Measurements from ENCODE around the gene CHEK2.
"Not testable (repeated sequence)": the region's sequence is repeated elsewhere in the genome, so short reads cannot be mapped to it uniquely, and the experiment has no call there.

The CHEK2 gene

DNA sequence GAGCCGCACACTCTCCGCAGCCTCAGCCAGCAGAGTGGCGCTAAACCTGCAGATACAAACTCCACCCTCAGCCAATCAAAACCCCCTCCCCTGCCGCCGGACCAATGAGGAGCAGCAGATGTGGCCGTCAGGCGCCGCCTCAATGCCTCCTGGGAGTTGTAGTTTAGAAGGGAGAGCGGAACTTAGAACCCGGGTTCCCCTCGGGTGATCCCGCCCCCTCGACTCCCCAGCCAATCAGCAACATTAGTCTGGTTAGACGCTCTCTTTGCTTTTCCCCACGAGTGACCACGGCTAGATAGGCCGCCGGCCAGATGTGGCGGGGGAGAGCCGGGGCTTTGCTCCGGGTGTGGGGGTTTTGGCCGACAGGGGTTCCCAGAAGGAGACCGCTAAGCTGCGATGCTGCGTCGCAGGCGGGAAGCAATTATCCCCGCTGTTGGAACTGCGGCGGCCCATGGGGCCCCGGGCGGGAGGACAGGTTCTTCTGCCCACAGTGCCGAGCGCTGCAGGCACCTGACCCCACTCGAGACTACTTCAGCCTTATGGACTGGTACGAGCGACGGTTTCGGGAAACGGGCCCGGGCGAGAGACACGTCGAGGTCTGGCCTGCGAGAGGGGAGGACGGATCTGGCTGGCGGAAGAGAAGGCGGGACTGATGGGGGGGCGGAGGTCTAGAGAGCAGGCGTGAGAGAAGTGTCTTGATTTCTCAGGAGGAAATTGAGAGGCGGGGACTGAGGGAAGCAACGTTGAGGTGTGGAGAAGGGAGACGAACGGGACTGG lies at the start of gene CHEK2, which contains the start of gene HSCB:
Gene CHEK2, minus strand, starts transcription at position 36 of the 777 bp plus-strand sequence. CDS start 7,099 bp downstream, outside the sequence.
Gene HSCB, plus strand, starts transcription at position 255 of the 777 bp plus-strand sequence. Its CDS starts 57 bp downstream, at position 312.
- peak; percentile 89 for DNase-seq (ENCODE audit: low read depth)

DNA sequence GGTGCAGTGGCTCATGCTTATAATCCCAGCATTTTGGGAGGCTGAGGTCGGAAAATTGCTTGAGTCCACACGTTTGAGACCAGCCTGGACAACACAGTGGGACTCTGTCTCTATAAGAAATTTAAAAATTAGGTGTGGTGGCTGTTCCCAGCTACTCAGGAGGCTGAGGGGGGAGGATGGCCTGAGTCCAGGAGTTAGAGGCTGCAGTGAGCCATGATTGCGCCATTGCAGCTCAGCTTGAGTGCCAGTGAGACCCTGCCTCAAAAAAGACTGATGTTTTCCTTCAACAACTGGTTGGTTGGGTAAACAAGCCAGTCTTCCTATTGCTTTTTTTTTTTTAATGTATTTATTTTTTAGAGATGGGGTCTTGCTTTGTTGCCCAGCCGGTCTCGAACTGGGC lies 49.5 kb upstream of the CHEK2 start:
- no peak for DNase-seq (ENCODE audit: low read depth)

DNA sequence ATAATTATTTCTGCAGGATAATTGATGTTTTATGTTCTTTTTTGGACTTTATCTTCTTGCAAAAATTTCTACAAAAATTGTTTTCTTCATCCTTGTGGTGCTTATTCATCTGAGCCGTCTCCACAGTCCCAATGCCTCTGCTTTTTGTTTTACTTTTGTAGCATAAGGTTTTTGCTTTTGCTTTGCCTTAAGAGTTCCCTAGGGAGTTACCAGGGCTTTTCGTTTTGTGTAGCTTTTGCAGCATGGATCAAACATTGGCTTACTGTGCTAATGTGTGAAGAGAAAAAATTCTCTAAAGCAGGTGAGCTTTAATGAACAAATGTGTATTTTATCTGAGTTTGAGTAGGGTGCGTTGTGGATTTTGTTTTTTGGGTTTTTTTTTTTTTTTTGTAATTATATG lies 47.0 kb upstream of the CHEK2 start:
- no peak for DNase-seq (ENCODE audit: low read depth)

DNA sequence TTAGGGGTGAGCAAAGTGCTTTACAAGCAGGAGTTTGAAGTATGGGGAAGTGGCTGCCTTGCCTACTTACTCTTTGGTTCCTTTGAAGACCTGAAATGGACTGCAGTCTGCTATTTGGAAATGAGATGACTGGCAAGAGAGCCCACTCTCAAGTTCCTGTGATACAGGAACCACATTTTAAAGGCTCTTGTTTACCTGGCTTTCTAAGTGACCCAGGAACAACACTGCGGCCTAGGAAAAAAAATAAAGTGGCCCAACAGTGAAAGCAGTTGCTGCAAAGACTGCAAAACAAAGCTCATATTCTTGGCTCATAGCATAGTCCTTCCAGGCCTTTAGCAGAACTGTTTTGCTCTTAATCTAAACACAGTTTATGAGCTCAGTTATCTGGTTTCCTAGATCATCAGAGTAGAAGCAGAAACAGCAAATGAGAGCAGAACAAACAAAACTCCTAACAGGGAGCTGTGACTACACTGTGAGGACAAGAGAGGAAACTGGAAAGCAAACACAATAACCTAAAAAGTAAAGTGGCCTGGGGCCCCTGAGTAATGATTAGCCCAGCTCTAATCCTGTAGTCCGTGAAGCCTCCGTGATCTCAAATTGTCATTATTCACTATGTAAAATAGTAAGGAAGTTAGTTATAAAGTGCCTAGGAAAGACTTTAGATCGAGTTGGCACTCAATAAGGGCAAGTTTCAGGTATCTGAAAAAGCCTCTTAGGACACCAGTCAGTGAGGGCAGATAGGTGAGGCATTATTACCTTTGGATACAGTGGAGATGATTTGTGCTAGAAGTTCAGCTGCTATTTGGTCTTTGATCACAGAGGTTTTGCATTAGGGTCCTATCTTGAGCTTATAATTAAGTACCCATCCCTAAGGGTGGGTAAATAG lies 42.4 kb upstream of the CHEK2 start:
- DNase-seq (ENCODE audit: low read depth): no peak

DNA sequence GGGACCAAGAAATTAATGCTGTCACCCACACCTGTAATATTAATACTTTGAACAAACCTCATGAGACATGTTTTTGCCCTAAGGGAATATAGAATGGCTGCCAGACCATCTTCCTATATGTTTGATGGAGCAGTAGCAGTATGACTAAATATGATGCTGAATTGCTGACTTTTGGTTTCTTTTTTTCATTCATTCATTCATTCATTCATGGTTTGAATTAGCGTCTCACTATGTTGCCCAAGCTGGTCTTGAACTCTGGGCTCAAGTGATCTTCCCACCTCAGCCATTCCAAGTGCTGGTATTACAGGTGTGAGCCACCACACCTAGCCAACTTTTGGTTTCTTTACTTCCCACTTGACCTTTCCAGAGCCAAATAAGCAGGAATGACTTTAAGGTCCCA lies 38.7 kb upstream of the CHEK2 start:
- no peak for DNase-seq (ENCODE audit: low read depth)

DNA sequence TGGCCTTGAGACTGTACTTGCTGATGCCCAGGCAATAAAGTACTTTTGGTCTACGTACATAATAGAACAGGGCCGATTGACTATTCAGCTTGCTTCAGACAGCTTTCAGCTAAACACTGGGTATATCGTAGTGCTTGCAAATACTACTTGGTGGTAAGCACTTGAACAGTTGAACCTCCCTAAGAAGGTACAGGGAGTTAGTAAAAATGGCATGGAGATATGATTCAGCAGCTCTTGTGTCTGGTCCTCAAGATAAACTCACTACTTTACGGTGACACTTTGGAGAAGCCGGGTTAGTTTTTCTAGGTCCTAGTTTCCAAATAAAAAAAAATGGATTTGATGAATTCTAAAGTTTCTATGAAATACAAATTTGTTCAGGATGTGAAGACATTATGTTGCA lies 38.2 kb upstream of the CHEK2 start:
- no peak for DNase-seq (ENCODE audit: low read depth)

DNA sequence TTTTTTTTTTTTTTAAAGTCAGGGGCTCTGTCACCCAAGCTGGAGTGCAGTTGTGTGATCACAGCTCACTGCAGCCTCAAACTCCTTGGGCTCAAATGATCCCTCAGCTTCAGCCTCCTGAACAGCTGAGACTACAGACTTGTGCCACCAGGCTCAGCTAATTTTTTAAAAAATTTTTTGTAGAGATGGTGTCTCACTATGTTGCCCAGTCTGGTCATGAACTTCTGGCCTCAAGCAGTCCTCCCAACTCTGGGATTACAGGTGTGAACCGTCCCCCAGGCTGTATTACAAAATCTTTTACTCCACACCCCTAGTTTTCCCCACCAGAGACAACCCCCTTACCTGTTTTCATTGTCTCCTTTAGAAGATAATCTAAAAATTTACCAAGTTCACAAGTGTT lies 32.8 kb upstream of the CHEK2 start:
- DNase-seq (ENCODE audit: low read depth): no peak

DNA sequence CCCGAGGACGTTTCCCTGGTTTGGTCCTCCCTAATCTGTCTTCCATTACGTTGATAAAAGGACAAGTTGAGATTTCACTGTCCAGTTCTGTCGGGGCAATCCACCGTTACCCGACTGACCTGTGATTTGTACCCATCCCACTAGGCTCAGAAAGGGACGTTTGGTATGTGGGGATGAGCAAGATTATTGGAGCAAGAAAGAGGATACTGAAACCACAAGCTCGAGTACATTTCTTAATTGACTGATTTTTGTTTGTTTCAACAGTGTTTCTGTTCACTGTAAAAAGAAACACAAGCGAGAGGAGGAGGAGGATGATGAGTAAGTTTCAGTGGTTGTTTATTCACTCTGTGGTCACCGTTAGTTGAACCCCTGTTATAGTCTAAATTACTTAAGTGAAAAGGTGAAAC lies 31.8 kb upstream of the CHEK2 start:
- peak; percentile 7 for DNase-seq (ENCODE audit: low read depth)

DNA sequence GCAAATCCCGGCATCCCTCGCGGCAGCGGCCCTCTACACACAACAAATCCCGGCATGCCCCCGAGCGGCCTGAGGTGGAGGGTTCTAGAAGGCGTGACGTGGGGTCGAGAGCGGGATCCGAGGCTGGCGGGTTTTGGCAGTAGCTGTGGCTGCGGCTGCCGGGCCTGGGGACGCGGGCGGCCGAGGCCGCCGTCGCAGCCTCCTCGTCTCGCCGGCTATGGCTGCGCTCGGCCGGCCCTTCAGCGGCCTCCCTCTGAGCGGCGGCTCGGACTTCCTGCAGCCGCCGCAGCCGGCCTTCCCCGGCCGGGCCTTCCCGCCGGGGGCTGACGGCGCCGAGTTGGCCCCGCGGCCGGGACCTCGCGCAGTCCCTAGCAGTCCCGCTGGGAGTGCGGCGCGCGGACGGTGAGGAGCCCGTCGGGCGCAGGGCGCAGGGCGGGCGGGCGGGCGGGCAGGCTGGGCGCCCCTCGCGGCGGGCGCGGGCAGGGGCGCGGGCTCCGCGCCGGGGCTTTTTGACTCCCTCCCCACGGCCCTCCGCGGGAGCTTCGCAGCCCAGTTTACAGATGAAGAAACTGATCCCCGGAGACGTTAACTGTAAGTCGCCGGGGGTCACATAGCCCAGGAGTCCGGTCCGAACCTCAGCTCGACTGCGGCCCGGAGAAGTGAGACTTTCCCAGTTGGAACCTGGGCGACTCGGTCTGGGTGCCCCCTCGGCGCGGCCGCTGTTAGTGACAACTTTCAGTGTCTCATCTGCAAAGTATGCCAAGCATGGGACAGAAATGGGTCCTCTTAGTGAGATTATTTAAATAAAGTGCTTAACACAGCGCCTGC lies 31.2 kb upstream of the CHEK2 start, which contains the start of gene CCDC117:
Gene CCDC117, plus strand, starts transcription at position 63 of the 828 bp plus-strand sequence. Its CDS starts 155 bp downstream, at position 218.
- peak; percentile 74 for DNase-seq (ENCODE audit: low read depth)

DNA sequence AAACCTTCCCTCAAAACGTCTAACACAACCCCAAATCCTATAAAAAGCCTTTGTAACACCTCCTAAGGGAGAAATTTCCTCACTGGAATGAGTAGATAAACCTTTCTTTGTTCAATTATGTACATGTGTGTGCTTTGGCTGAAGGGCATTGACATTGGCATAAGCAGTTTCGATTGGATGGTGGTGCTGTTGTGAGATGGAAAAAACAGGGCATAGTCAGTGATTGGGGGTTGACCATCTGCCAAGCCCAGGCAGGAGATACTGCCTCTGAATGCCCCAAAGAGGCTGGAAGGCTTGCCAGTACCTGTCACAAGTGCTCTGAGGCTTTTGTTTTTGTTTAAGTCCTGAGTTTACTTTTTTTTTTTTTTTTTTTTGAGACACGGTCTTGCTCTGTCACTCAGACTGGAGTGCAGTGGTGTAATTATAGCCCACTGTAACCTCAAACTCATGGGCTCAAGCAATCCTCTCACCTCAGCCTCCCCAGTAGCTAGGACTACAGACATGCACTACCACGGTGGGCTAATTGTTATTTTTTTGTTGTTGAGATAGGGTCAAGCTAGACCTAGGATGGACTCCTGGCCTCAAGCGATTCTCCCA lies 29.7 kb upstream of the CHEK2 start:
- no peak for DNase-seq (ENCODE audit: low read depth)

DNA sequence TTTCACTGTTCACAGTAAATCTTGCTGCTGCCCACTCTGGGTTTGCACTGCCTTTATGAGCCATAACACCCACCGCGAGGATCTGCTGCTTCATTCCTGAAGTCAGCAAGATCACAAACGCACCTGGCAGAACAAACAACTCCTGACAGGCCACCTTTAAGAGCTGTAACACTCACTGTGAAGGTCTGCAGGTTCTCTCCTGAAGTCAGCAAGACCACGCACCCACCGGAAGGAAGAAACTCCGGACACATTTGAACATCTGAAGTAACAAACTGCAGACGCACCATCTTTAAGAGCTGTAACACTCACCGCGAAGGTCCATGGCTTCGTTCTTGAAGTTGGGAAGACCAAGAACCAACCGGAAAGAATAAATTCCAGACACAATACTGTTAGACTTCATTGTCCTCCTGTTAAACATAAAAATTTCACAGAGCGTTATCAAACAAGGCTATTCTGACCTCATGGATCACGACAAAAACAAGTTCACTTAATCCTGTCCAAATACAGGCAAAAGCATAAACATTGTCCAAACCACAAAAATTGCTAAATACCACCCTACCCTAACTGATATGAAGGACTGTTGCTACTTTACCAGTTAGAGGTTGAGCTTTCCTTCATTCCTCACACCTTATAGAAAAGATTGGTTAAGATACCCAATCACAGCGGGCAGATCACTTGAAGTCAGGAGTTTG lies 27.9 kb upstream of the CHEK2 start:
- DNase-seq (ENCODE audit: low read depth): no peak

DNA sequence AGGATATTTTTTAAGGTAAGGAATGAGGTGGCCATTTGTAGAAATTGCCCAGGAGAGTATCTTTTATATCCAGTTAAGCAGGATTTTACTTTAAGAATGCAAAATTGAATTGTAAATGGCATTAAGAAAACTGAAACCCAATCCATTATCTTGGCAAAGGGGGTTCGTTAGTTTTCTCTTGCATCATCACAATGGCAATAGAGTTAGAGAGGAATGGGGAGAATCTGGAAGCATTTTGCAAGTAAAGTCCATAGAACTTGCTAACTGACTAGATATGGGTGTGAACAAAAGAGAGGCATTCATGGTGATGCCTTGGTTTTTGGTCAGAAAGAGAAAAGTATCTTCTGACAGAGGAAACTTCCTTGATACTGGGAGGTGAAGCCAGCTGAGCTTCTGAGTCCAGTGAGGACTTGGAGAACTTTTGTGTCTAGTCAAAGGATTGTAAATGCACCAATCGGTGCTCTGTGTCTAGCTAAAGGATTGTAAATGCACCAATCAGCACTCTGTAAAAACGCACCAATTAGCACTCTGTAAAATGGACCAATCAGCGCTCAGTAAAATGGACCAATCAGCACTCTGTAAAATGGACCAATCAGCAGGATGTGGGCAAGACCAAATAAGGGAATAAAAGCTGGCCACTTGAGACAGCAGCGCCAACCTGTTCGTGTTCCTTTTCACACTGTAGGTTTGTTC lies 27.2 kb upstream of the CHEK2 start:
- no peak for DNase-seq (ENCODE audit: low read depth)

DNA sequence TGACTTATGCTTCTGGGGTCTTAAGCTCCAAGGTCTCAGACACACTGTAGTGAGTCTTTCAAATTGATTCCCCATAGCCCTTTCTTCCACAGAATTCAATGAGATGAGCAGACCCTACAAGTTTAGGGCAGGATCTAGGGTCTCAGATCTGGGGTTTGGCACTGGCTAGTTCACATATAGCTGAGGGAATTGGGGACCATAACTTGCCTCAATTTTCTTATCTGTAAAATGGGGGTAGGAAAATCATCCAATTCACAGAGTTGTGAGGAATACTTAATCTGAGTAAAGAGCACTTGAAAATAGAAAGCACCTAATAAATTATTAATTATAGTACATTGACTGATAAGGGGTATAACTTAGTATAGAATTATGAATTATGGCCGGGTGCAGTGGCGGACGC lies 25.0 kb upstream of the CHEK2 start:
- no peak for DNase-seq (ENCODE audit: low read depth)

DNA sequence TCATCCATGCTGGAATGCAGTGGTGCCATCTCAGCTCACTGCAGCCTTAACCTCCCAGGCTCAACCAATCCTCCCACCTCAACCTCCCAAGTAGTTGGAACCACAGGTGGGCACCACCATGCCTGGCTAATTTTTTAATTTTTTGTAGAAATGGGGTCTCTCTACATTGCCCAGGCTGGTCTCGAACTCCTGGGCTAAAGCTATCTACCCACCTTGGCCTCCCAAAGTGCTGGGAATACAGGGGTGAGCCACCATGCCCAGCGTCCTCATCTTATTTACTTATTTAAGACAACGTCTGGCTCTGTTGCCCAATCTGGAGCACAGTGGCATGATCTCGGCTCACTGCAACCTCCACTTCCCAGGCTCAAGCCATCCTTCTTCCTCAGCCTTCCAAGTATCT lies 20.4 kb upstream of the CHEK2 start:
- DNase-seq (ENCODE audit: low read depth): not testable (repeated sequence)

DNA sequence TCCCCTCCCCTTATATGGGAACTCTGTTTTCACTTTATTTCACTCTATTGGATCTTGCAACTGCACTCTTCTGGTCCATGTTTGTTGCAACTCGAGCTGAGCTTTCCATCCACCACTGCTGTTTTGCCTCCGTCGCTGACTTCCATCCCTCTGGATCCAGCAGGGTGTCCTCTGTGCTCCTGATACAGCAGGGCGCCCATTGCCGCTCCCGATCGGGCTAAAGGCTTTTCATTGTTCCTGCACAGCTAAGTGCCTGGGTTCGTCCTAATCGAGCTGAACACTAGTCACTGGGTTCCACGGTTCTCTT lies 19.8 kb upstream of the CHEK2 start:
- DNase-seq (ENCODE audit: low read depth): no peak

DNA sequence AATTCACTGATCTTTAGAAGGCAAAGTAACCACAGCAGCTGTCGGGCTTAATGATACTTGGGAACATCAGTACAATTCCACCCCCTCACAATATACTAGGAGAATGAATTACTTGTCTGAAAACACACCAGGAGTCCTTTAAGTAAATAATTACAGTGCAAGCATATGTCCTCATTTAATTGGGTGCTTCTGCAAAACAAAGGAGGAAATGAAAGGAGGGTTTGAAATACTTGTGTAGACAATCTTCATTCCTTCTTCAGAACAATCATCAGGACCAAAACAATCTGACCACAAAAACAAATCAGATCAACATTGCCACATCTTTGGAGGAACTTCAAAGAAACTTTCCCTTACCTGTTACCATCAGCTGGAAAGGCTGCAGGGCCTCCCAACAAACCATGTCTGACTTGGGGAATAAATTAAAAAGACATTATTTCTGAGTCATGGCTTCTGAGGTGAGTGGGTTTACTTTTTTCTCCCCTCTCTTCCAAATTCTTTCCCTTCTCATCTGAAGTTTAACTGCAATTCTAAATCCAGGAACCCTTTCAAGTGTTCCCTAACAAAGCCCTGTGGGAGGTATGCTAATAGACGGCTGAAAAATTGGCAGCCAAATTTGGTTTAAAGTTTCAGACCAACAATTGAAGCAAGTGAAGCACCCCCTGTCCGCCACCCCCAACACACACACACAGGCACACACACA lies 18.4 kb upstream of the CHEK2 start:
- DNase-seq (ENCODE audit: low read depth): no peak

DNA sequence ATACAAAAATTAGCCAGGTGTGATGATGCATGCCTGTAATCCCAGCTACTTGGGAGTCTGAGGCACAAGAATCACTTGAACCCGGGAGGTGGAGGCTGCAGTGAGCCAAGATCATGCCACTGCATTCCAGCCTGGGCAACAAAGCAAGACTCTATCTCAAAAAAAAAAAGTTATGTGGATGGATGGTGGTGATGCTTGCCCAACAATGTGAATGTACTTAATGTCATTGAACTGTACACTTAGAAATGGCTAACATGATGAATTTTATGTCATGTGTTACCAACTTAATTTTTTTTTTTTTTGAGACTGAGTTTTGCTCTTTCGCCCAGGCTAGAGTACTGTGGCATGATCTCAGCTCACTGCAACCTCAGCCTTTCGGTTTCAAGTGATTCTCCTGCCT lies 12.9 kb upstream of the CHEK2 start:
- not testable (repeated sequence) for DNase-seq (ENCODE audit: low read depth)

DNA sequence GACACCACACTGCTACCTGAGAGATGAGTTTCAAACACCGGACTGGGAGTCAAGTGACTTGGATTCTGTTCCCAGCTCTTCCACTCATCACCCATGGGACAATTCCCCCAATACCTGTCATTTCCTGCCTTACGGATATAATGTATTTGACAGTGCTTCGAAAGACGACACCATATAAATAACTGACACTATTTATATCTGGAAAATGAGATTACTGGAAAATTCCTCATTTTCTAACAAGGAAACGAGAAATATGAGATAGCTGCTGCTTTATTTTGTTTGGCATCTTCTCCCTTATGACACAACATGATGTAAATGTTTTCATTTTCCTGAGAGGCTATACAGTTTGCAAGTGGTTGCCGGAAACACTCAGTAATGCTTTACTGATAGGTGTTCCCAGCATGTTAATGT lies 8.9 kb upstream of the CHEK2 start:
- peak; percentile 47 for DNase-seq (ENCODE audit: low read depth)

DNA sequence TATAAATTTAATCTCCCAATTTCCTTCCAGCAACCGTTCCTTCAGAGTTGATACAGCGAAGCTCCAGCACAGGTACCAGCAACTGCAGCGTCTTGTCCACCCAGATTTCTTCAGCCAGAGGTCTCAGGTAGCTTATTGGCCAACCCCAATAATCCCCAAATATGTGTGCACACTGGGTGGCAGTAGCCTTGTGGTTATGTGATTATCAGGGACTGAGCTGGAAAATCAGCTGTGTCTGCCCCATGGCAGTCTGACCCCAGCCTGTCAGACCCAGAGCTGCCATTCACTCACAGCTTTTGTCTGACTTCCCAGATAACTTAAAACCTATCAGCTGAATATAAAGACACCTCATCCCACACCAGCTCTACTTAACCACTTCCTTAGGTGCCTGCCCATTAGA lies 2.2 kb upstream of the CHEK2 start:
- no peak for DNase-seq (ENCODE audit: low read depth)

DNA sequence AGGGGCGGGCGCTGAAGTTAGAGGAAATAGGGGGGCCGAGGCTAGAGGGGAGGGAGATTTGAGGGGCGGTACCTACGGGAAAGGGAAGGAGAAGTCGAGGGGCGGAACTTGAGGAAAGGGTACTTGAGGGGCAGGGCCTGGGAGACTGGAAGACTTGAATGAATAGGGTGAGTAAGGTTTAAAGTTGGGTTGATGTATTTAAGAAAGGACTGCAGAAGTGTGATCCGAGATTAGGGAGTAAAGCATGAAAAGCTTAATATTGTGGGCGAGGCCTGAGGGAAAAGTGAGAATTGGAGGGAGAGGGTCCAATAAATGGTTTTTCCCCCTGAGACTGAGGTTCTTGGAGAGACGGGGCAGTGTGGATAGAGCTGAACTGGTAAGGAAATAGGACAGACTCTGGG lies 942 bp upstream of the CHEK2 start:
- DNase-seq (ENCODE audit: low read depth): no peak

All from HS-27A (cell line).